Keratinocyte (primary cell): ENCODE data around the gene MYL6. TPM values are rescaled to one million over a fixed set of nuclear protein-coding genes. Genes with fewer than 3 reads are reported as not detected.

ENCODE experiments used
- DNase-seq: peaks from one replicate; pipeline ENCODE4 v3.0.0-alpha.2; 2011; ENCODE audit warnings: low read depth, missing footprints, low spot score
- FAIRE-seq: peaks from 2 replicates; lab custom pipeline; 2011; peaks lifted over from hg19 to GRCh38; lab: Jason Lieb, UNC
- H2AFZ ChIP-seq: 2 replicates; pipeline ENCODE4 v1.6.0; 2012; ENCODE audit warnings: low read length, control low read depth, inconsistent platforms; ENCODE audit not compliant: control insufficient read depth
- H3K27ac ChIP-seq: 2 replicates; pipeline ENCODE4 v1.5.1; 2011; ENCODE audit warnings: low read length; ENCODE audit not compliant: control insufficient read depth, insufficient read depth
- H3K27me3 ChIP-seq: 3 replicates; pipeline ENCODE4 v1.6.0; 2011; ENCODE audit warnings: low read length; ENCODE audit not compliant: control insufficient read depth, insufficient read depth; ENCODE audit errors: extremely low read depth
- H3K36me3 ChIP-seq, 2 experiments: 2 replicates in 1 of 2; 3 replicates in 1 of 2; pipeline ENCODE4 v1.5.1; 2011; ENCODE audit warnings: low read length in 2 of 2, mild to moderate bottlenecking in 1 of 2; ENCODE audit not compliant: control insufficient read depth in 2 of 2, insufficient read depth in 2 of 2; ENCODE audit errors: extremely low read depth in 1 of 2
- H3K4me1 ChIP-seq: 3 replicates; pipeline ENCODE4 v1.5.1; 2011; ENCODE audit warnings: low read length; ENCODE audit not compliant: control insufficient read depth, insufficient read depth; ENCODE audit errors: extremely low read depth
- H3K4me2 ChIP-seq: 3 replicates; pipeline ENCODE4 v1.6.0; 2011; ENCODE audit warnings: low read depth, low read length; ENCODE audit not compliant: control insufficient read depth, insufficient read depth; ENCODE audit errors: extremely low read depth
- H3K4me3 ChIP-seq, 3 experiments: fragments of 200-600 bp in 1 of 3; sonication (generic) in 1 of 3; 2 replicates in 2 of 3; 3 replicates in 1 of 3; pipeline ENCODE4 v1.5.1; 2011 to 2016; ENCODE audit warnings: low read length in 3 of 3, mild to moderate bottlenecking in 3 of 3, control low read depth in 2 of 3, inconsistent platforms in 1 of 3, low read depth in 1 of 3, mixed read lengths in 1 of 3, mixed run types in 1 of 3, moderate library complexity in 1 of 3; ENCODE audit not compliant: control insufficient read depth in 2 of 3, insufficient read depth in 2 of 3; ENCODE audit errors: extremely low read depth in 1 of 3
- H3K79me2 ChIP-seq: 2 replicates; pipeline ENCODE4 v1.6.0; 2012; ENCODE audit warnings: low read length; ENCODE audit not compliant: control insufficient read depth, insufficient read depth
- H3K9ac ChIP-seq: 3 replicates; pipeline ENCODE4 v1.6.0; 2011; ENCODE audit warnings: low read length; ENCODE audit not compliant: control insufficient read depth, insufficient read depth; ENCODE audit errors: extremely low read depth
- H3K9me1 ChIP-seq: 3 replicates; pipeline ENCODE4 v1.6.0; 2011; ENCODE audit warnings: low read length; ENCODE audit not compliant: control insufficient read depth, insufficient read depth; ENCODE audit errors: extremely low read depth
- H3K9me3 ChIP-seq: 2 replicates; pipeline ENCODE4 v1.5.1; 2012; ENCODE audit warnings: low read depth, low read length; ENCODE audit not compliant: control insufficient read depth
- H4K20me1 ChIP-seq: 3 replicates; pipeline ENCODE4 v1.6.0; 2011; ENCODE audit warnings: low read length; ENCODE audit not compliant: control insufficient read depth, insufficient read depth; ENCODE audit errors: extremely low read depth
- CTCF ChIP-seq, 3 experiments: IDR thresholded peaks in 1 of 3; conservative IDR thresholded peaks in 1 of 3; optimal IDR thresholded peaks in 1 of 3; 2 replicates in 2 of 3; 3 replicates in 1 of 3; pipeline versions ENCODE3 to v1.5.1; 2011; ENCODE audit warnings: low read length in 3 of 3, mild to moderate bottlenecking in 3 of 3, moderate library complexity in 2 of 3, control low read depth in 1 of 3, inconsistent platforms in 1 of 3; ENCODE audit not compliant: insufficient read depth in 2 of 3; ENCODE audit errors: extremely low read depth in 1 of 3
- EZH2 ChIP-seq: IDR thresholded peaks from one replicate; pipeline ENCODE4 v1.6.1; 2012; ENCODE audit warnings: inconsistent platforms, mild to moderate bottlenecking, low read length, moderate library complexity
- dilution Hi-C: fragments of 300-500 bp; cut with MboI; formaldehyde crosslinking; loops from one replicate; pipeline ENCODE4 v1.7.0; 2020; ENCODE audit warnings: low sequenced_read_pairs; ENCODE audit not compliant: extremely low pct_ligation_motif_present
- polyA plus RNA-seq, 5 experiments: library from polyadenylated mRNA; depleted of rRNA in 3 of 5; stranded (reverse) in 3 of 5; stranded (forward) in 1 of 5; unstranded in 1 of 5; fragments of >200 nt; gene quantifications; 1 replicate in 1 of 5; 2 replicates in 3 of 5; 3 replicates in 1 of 5; pipeline versions ENCODE4 v1.2.1 to v1.2.3, GENCODE V29; 2011 to 2012; ENCODE audit warnings: missing spikeins in 2 of 5, low read depth in 1 of 5, low replicate concordance in 1 of 5

Gene MYL6
- polyA plus RNA-seq, 1 donor (not counting 4 experiments of a cell fraction or from before 2014, with no cell fraction given) = 4,542 TPM

GRCh38 chr12:56169229-56169759 is 11.1 kb downstream of the MYL6 start:
- dilution Hi-C loops = no loop called here
- no peak for FAIRE-seq
- peaks cover 37 to 38% of the 10 kb centered on the region in 2 experiments for H3K36me3 ChIP-seq
- no peaks in the 10 kb centered on the region for H3K9me3 ChIP-seq
- H3K4me2 ChIP-seq = no peak overlapping the region
- TF ChIP-seq EZH2 = no peak
- TF ChIP-seq CTCF (optimal IDR thresholded peaks at IDR 0.05 in 1 of 3, IDR thresholded peaks at IDR 0.05 in 1 of 3, conservative IDR thresholded peaks at IDR 0.05 in 1 of 3; ENCODE audit: extremely low read depth in 1 of 3, insufficient read depth in 2 of 3, low read length in 3 of 3) = no peak
- H3K9me1 ChIP-seq = no peaks in the 10 kb centered on the region
- no peak overlapping the region for H2AFZ ChIP-seq
- no peak overlapping the region for H3K4me3 ChIP-seq
- no peaks in the 10 kb centered on the region for H3K27me3 ChIP-seq
- H3K79me2 ChIP-seq = no peaks in the 10 kb centered on the region
- no peak overlapping the region for H3K27ac ChIP-seq
- DNase-seq = no peak
- H4K20me1 ChIP-seq = no peaks in the 10 kb centered on the region
- no peak overlapping the region for H3K9ac ChIP-seq
- no peaks in the 10 kb centered on the region for H3K4me1 ChIP-seq

GRCh38 chr12:56172839-56173238 is 14.7 kb downstream of the MYL6 start:
- Histone ChIP-seq H3K4me2 (no peak overlapping the region), H3K4me1 (no peaks in the 10 kb centered on the region), H3K9me3 (no peaks in the 10 kb centered on the region), H4K20me1 (no peaks in the 10 kb centered on the region), H3K27me3 (no peaks in the 10 kb centered on the region), H3K27ac (no peak overlapping the region), H3K4me3 (no peak overlapping the region), H2AFZ (no peak overlapping the region), H3K79me2 (no peaks in the 10 kb centered on the region), H3K36me3 (peaks cover 38 to 39% of the 10 kb centered on the region in 2 experiments), H3K9ac (no peak overlapping the region), H3K9me1 (no peaks in the 10 kb centered on the region)
- no peak for DNase-seq
- TF ChIP-seq CTCF (optimal IDR thresholded peaks at IDR 0.05 in 1 of 3, IDR thresholded peaks at IDR 0.05 in 1 of 3, conservative IDR thresholded peaks at IDR 0.05 in 1 of 3; ENCODE audit: extremely low read depth in 1 of 3, insufficient read depth in 2 of 3, low read length in 3 of 3) (no peak), EZH2 (no peak)
- dilution Hi-C loops = loop anchor here (10.0 kb wide), 1 partner anchor 48 kb away; the partner anchor contains the start of gene ESYT1
- no peak for FAIRE-seq
